ENCODE measurements around the gene DIPK1C. TPM values are rescaled to one million over a fixed set of nuclear protein-coding genes. Genes with fewer than 3 reads are reported as not detected.

Gene DIPK1C
- total RNA-seq, 4 donors from 2014 or later: 0.17 to 0.50 (median 0.45) TPM; not detected in 1

DNA sequence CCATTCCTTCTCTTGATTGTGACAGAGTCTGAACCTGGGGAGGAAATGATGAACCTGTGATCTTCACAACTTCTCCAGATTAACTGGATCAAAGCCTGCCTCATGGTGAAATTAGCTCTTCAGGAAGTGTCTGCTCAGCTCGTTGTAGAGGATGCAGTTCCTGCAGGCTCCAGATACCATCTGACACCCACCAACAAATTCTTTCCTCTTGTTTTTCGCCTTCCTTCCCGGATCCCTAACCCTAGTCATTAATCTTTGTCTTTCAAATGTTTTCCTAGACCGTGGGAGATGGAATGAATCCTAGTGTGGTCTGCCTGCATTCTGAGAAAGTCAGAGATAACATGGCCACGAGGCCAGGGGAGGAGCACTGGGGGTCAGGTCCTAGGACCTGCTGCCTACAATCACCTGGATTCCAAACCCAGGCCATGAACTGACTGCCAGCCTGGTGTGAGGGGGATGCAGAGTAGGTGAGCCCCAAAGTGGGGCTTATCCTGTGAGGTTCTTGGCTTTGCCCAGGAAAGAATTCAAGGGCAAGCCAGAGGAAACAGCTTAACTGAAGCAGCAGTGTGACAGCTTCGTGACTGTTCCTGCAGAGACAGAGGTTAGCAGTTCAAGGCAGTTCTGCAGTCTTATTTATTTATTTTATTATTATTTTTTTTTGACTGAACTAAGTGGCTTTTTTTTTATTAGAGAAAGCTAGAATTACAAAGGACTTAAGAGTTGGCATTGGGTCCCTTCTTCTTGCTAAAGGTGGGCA is 67.8 kb downstream of the DIPK1C start:
- Histone ChIP-seq H3K9me3 (no peaks in the 10 kb centered on the region), H3K36me3 (no peaks in the 10 kb centered on the region), H3K4me3 (no peak overlapping the region), H3K27me3 (peaks cover 0 to 9% (median 0%) of the 10 kb centered on the region in 4 donors), H3K27ac (replicated peaks in 1 of 4) (no peak overlapping the region), H3K4me1 (peaks cover 0 to 4% (median 0%) of the 10 kb centered on the region in 4 donors)
- no peak for TF ChIP-seq POLR2A (IDR thresholded peaks at IDR 0.05; ENCODE audit: low read depth)
- 38% methylated on average over 6 of the region's 6 CpGs for WGBS
- DNase-seq (ENCODE audit: extremely low spot score): no peak
- intact Hi-C loops (cut with DNase I): no loop called here

GRCh38 chr18:74388227-74388626 is 68.9 kb downstream of the DIPK1C start:
- Histone ChIP-seq H3K4me1 (peaks cover 0 to 4% (median 0%) of the 10 kb centered on the region in 4 donors), H3K4me3 (no peak overlapping the region), H3K27me3 (peaks cover 0 to 9% (median 0%) of the 10 kb centered on the region in 4 donors), H3K36me3 (no peaks in the 10 kb centered on the region), H3K27ac (replicated peaks in 1 of 4) (no peak overlapping the region), H3K9me3 (no peaks in the 10 kb centered on the region)
- intact Hi-C loops (cut with DNase I): no loop called here
- no peak for TF ChIP-seq POLR2A (IDR thresholded peaks at IDR 0.05; ENCODE audit: low read depth)
- no peak for TF ChIP-seq POLR2AphosphoS5 (IDR thresholded peaks at IDR 0.05)
- no peak for TF ChIP-seq EP300 (IDR thresholded peaks at IDR 0.05)
- TF ChIP-seq CTCF (IDR thresholded peaks at IDR 0.05): no peak
- no peak for DNase-seq (ENCODE audit: extremely low spot score)
- 56% methylated on average over 1 of the region's 1 CpG for WGBS

DNA sequence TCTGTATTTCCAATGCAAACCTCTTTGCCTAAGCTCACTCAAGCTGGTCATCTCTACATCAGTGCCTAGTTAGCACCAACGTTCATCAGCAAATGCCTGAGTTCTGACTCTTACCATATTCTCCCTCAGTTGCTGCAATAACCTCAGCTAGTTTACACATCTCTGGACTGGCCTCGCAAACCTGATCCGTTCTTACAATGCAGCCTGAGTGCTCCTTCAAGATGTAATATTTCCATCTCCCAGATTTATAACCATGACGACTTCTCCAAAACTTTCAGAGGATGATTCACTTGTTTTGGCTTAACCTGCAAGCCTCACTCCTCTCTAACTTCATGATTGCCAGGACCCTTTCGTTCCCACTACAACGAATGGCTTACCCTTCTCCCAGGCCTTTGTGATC is 69.7 kb downstream of the DIPK1C start:
- intact Hi-C loops (cut with DNase I): no loop called here
- Histone ChIP-seq H3K27ac (replicated peaks in 1 of 4) (no peak overlapping the region), H3K4me3 (no peak overlapping the region), H3K9me3 (no peaks in the 10 kb centered on the region), H3K36me3 (no peaks in the 10 kb centered on the region), H3K4me1 (peaks cover 0 to 4% (median 0%) of the 10 kb centered on the region in 4 donors), H3K27me3 (peaks cover 0 to 14% (median 0%) of the 10 kb centered on the region in 4 donors)
- WGBS: 55% methylated on average over 6 of the region's 6 CpGs
- no peak for DNase-seq (ENCODE audit: extremely low spot score)
- TF ChIP-seq POLR2AphosphoS5 (IDR thresholded peaks at IDR 0.05) (no peak), EP300 (IDR thresholded peaks at IDR 0.05) (no peak), POLR2A (IDR thresholded peaks at IDR 0.05; ENCODE audit: low read depth) (no peak), CTCF (IDR thresholded peaks at IDR 0.05) (no peak)

Other genes starting within 250 kb of the DIPK1C start
- gene CYB5A, start 165.3 kb downstream of the DIPK1C start, total RNA-seq: 10 to 100 TPM; 77.7 to 99.4 (median 81.5) TPM
- not detected for gene C18orf63, start 141.5 kb downstream of the DIPK1C start, total RNA-seq
- 10 to 100 TPM; 31.1 to 52.5 (median 42.9) TPM for gene CNDP2, start 39.1 kb upstream of the DIPK1C start, total RNA-seq
- not detected for gene CNDP1, start 77.2 kb upstream of the DIPK1C start, total RNA-seq
- gene ZNF407, start 140.6 kb upstream of the DIPK1C start, total RNA-seq: 10 to 100 TPM; 13.9 to 19.1 (median 17.2) TPM

All from esophagus muscularis mucosa (tissue), 4 donors.